Measurements from ENCODE around the gene CCDC87. TPM values are rescaled to one million over a fixed set of nuclear protein-coding genes. Genes with fewer than 3 reads are reported as not detected.

The CCDC87 gene
- total RNA-seq, 1 donor from 2014 or later = 0.22 TPM

DNA sequence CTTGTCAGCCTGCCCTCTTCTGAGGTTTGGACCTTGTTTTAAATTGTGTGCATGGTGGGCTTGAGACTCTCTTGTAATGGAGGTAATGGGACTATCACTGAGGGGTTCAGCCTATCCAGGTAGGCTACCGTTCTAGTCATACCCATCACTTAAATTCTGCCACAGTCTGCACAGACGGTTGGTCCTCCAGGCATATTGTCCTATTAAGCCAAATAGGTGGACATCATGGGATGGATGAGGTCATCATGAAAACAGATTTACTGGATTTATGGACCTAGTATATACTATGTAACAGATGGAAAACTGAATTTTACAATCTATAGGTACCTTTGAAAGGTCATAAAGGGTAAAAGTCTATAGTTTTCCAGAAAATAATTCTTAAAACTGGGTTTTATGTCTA, 36.5 kb upstream of the CCDC87 start:
- H3K4me1 Mint-ChIP-seq = no peaks in the 10 kb centered on the region
- Histone ChIP-seq H3K27ac (no peak overlapping the region), H3K9ac (no peak overlapping the region), H3F3A (ENCODE audit: low read depth) (peaks cover 44% of the 10 kb centered on the region), H3K4me2 (no peak overlapping the region), H3K4me1 (no peaks in the 10 kb centered on the region), H3K36me3 (peaks cover 24% of the 10 kb centered on the region), H3K9me3 (ENCODE audit: low read depth) (no peaks in the 10 kb centered on the region), H2AFZ (replicated peaks) (no peak overlapping the region), H3K4me3 (no peak overlapping the region), H3K27me3 (no peaks in the 10 kb centered on the region), H3K79me2 (ENCODE audit: low read depth) (peaks cover 100% of the 10 kb centered on the region), H4K20me1 (ENCODE audit: low read depth) (peaks cover 62% of the 10 kb centered on the region)
- H3K36me3 Mint-ChIP-seq = peaks cover 41% of the 10 kb centered on the region
- H3K27me3 Mint-ChIP-seq (ENCODE audit: insufficient read depth, low read depth) = peaks cover 4% of the 10 kb centered on the region
- no peak for DNase-seq (ENCODE audit: low spot score)
- no peak for TF ChIP-seq EZH2phosphoT487 (IDR thresholded peaks at IDR 0.05)
- TF ChIP-seq CTCF (IDR thresholded peaks at IDR 0.05) = no peak
- no peak overlapping the region for H3K4me3 Mint-ChIP-seq
- no peak overlapping the region for H3K27ac Mint-ChIP-seq
- no peaks in the 10 kb centered on the region for H3K9me3 Mint-ChIP-seq

- H4K20me1 ChIP-seq (ENCODE audit: low read depth) = peaks cover 72% of the 10 kb centered on the region
- peaks cover 24% of the 10 kb centered on the region for H3K36me3 ChIP-seq
- H3K4me2 ChIP-seq = no peak overlapping the region
- H3K9me3 ChIP-seq (ENCODE audit: low read depth) = no peaks in the 10 kb centered on the region
- peaks cover 35% of the 10 kb centered on the region for H3F3A ChIP-seq (ENCODE audit: low read depth)
- H3K9ac ChIP-seq = no peak overlapping the region
- no peaks in the 10 kb centered on the region for H3K4me1 ChIP-seq
- peaks cover 45% of the 10 kb centered on the region for H3K36me3 Mint-ChIP-seq
- DNase-seq (ENCODE audit: low spot score) = no peak
- TF ChIP-seq EZH2phosphoT487 (IDR thresholded peaks at IDR 0.05) (no peak), CTCF (IDR thresholded peaks at IDR 0.05) (no peak), EZH2 (IDR thresholded peaks at IDR 0.05) (no peak)
- peaks cover 100% of the 10 kb centered on the region for H3K79me2 ChIP-seq (ENCODE audit: low read depth)
- peaks cover 4% of the 10 kb centered on the region for H3K27me3 Mint-ChIP-seq (ENCODE audit: insufficient read depth, low read depth)
- H3K27me3 ChIP-seq = no peaks in the 10 kb centered on the region
- H2AFZ ChIP-seq (replicated peaks) = no peak overlapping the region
- H3K9me3 Mint-ChIP-seq = no peaks in the 10 kb centered on the region
- H3K4me1 Mint-ChIP-seq = no peaks in the 10 kb centered on the region
- H3K4me3 ChIP-seq = no peak overlapping the region
- no peak overlapping the region for H3K4me3 Mint-ChIP-seq
- H3K27ac ChIP-seq = no peak overlapping the region
- no peak overlapping the region for H3K27ac Mint-ChIP-seq
Observed at GRCh38 chr11:66628061-66628603, 35.3 kb upstream of the CCDC87 start.

DNA sequence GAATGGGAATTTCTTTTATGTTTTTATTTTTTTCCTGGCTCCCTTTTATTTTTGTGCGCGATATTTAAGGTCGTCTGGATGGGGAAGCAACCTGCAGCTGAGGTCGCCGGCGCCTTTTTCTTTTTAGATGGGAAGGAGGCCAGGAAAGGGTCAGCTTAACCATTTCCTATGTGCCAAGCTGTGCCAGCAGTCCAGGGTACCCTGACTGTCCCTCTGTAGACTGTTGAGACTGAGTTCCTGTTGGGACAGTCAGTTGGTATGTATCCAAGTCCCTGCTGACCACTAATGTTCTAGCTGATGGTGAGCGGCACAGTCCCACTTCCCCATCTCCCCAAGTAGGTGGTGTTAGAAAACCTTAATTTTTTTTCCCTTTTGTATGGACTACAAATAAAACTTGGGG, 34.1 kb upstream of the CCDC87 start:
- H3K27me3 Mint-ChIP-seq (ENCODE audit: insufficient read depth, low read depth) = peaks cover 4% of the 10 kb centered on the region
- no peaks in the 10 kb centered on the region for H3K27me3 ChIP-seq
- H3K27ac Mint-ChIP-seq = no peak overlapping the region
- H2AFZ ChIP-seq (replicated peaks) = no peak overlapping the region
- peaks cover 18% of the 10 kb centered on the region for H3K36me3 ChIP-seq
- peaks cover 82% of the 10 kb centered on the region for H4K20me1 ChIP-seq (ENCODE audit: low read depth)
- no peak for DNase-seq (ENCODE audit: low spot score)
- peaks cover 100% of the 10 kb centered on the region for H3K79me2 ChIP-seq (ENCODE audit: low read depth)
- H3K4me3 ChIP-seq = no peak overlapping the region
- no peak overlapping the region for H3K27ac ChIP-seq
- TF ChIP-seq EZH2 (IDR thresholded peaks at IDR 0.05) = no peak
- no peak for TF ChIP-seq EZH2phosphoT487 (IDR thresholded peaks at IDR 0.05)
- H3K9me3 ChIP-seq (ENCODE audit: low read depth) = no peaks in the 10 kb centered on the region
- H3F3A ChIP-seq (ENCODE audit: low read depth) = peaks cover 32% of the 10 kb centered on the region
- no peak overlapping the region for H3K4me3 Mint-ChIP-seq
- peaks cover 4% of the 10 kb centered on the region for H3K4me1 Mint-ChIP-seq
- no peaks in the 10 kb centered on the region for H3K4me1 ChIP-seq
- no peaks in the 10 kb centered on the region for H3K9me3 Mint-ChIP-seq
- no peak overlapping the region for H3K9ac ChIP-seq
- H3K36me3 Mint-ChIP-seq = peaks cover 44% of the 10 kb centered on the region
- no peak overlapping the region for H3K4me2 ChIP-seq

GRCh38 chr11:66626382-66626781, 33.5 kb upstream of the CCDC87 start:
- Histone ChIP-seq H3K79me2 (ENCODE audit: low read depth) (peaks cover 100% of the 10 kb centered on the region), H3F3A (ENCODE audit: low read depth) (peaks cover 28% of the 10 kb centered on the region), H3K9ac (no peak overlapping the region), H3K4me3 (no peak overlapping the region), H2AFZ (replicated peaks) (no peak overlapping the region), H3K36me3 (peaks cover 15% of the 10 kb centered on the region), H3K27ac (no peak overlapping the region), H3K4me1 (peaks cover 4% of the 10 kb centered on the region), H3K27me3 (no peaks in the 10 kb centered on the region), H3K9me3 (ENCODE audit: low read depth) (no peaks in the 10 kb centered on the region), H3K4me2 (no peak overlapping the region), H4K20me1 (ENCODE audit: low read depth) (peaks cover 88% of the 10 kb centered on the region)
- Mint-ChIP-seq H3K9me3 (no peaks in the 10 kb centered on the region), H3K4me1 (peaks cover 8% of the 10 kb centered on the region), H3K27me3 (ENCODE audit: insufficient read depth, low read depth) (peaks cover 4% of the 10 kb centered on the region), H3K4me3 (no peak overlapping the region), H3K36me3 (peaks cover 44% of the 10 kb centered on the region), H3K27ac (no peak overlapping the region)
- DNase-seq (ENCODE audit: low spot score) = no peak
- TF ChIP-seq EZH2phosphoT487 (IDR thresholded peaks at IDR 0.05) (no peak), EZH2 (IDR thresholded peaks at IDR 0.05) (no peak), CTCF (IDR thresholded peaks at IDR 0.05) (no peak)
